ENCODE results near the gene ABRACL.
"Not testable (repeated sequence)": the region's sequence is repeated elsewhere in the genome, so short reads cannot be mapped to it uniquely, and the experiment has no call there.

ABRACL gene

GRCh38 chr6:139028658-139029469 lies at the start of gene ABRACL:
Gene ABRACL, plus strand, starts transcription at chr6:139028745. Its CDS starts 5,416 bp downstream, at chr6:139034161.
- peak in 8 of 14 donors; percentile 35 to 53 (median 42) for DNase-seq

GRCh38 chr6:138979365-138979764 lies 49.2 kb upstream of the ABRACL start:
- no peak for DNase-seq

DNA sequence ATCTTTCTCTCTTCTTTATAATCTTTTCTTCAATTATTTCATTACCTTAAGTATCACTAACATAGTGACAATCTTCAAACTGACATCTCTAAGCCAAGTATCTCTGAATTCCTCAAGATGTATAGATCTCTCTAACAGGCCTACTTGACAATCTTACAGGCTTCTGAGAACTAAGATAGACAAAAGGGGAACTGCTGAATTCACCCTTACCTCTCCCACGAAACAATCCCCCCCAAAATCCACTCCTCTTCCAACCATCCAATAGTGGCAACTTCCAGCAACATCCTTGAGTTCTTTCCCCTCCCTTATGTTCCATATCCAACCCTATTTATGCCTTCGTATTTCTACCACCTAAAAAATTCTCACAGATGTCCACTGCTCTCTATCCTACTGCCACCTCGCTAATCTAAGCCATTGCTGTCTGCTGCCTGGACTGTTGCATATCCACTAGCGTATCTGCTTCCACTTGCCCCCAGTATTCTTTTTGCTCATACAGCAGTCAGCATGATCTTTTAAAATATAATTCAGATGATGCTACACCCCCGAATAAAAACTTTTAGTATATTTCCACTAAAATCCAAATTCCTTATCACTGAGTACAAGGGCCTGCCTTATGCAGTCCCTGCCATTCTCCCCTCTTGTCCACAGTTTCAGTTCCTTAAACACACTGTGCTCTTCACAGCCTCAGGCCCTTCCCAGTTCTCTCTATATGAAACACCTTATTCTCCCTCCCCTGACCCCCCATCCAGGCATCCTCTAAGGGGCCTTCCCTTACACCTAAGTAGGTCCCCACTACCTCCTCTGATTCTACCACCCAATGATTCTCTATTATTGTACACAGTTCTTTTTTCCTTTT lies 48.5 kb upstream of the ABRACL start:
- DNase-seq: no peak

GRCh38 chr6:138981416-138981815 lies 47.1 kb upstream of the ABRACL start:
- DNase-seq: no peak

DNA sequence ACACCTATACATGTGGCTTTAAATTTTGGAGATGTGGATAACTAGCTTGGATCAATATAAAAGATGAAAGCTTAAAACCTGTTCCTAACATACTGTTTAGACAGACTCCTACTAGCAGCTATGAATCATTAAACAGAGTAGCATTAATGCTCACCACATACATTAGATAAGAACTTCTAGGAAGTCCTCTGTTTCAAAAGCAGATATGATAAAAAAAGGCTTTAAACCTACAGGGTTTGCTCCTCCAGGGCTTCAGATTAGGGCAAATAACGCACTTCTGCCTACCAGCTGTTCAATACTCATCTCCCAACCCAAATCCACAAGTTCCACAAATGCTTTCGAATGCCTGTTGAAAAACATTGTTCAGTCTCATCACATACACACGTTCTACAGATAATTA lies 42.0 kb upstream of the ABRACL start:
- DNase-seq: peak in 1 of 14 donors; percentile 5

- peak in 5 of 14 donors; percentile 36 to 65 (median 37) for DNase-seq
These were observed 41.4 kb upstream of the ABRACL start for GRCh38 chr6:138987080-138987642.

DNA sequence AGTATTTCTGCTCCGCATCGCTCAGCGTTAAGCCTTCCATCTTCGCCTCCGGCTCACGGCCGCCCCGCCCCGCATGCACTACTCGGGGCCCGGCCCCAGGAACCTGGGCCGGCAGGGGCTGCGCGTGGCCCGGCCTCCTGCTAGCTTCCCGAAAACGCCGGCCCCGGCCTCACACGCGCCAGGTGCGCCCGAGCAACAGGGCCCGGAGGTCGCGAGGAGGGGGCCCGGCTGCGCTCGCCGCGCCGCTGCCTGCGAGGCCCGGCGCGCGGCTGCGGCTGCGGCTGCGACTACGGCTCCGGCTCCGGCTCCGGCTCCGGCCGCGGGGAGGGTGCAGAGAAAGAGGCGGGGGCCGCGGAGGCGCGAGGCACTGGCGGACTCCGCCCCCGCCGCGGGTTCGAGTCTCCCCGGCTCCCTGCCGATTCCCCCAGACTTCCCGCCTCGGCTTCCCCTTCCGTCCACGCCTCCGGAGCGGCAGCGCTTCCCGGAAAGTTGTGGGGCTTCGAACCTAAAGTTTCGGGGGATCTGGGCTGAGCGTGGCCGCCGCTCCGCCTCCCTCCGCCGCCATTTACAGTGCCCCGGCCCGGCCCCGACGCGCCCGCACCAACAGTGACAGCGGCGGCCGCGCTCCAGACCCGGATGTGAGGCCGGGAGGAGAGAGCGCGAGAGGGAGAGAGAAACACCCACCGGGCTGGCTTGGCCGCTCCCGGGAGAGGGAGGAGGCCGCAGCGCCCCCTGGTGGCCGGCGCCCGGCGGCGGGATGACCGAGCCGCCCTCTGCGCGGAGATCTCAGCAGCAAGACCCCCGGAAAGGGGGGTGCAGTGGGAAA lies 40.7 kb upstream of the ABRACL start, which contains the start of gene REPS1:
REPS1 (minus strand) TSS at position 611 of the 826 bp plus-strand sequence; CDS start at position 40, 571 bp downstream.
- DNase-seq: peak; percentile 35 to 93 (median 79)

GRCh38 chr6:138988469-138988834 lies 40.1 kb upstream of the ABRACL start:
- DNase-seq: no peak

GRCh38 chr6:138989098-138989983 lies 39.2 kb upstream of the ABRACL start:
- DNase-seq: no peak

DNA sequence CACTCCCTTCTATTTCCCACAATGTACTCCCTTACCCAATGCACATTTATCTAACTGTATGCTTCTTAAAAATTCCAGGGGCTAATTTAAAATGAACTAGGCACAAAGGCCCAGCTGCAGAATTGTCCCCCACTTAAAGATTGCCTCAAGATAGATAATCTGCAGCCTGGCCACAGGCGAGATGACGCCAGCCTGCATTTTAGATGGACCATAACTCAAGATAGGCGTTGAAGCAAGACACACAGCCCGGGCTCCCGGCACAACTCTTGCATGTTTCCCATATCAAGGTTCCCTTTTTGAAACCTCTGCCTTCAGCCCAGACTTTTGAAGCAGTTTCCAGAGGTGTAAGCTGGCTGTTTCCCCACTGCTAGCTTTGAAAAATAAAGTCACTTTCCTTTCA lies 37.3 kb upstream of the ABRACL start:
- no peak for DNase-seq

- DNase-seq: not testable (repeated sequence)
These were observed 35.6 kb upstream of the ABRACL start for GRCh38 chr6:138992965-138993364.

DNA sequence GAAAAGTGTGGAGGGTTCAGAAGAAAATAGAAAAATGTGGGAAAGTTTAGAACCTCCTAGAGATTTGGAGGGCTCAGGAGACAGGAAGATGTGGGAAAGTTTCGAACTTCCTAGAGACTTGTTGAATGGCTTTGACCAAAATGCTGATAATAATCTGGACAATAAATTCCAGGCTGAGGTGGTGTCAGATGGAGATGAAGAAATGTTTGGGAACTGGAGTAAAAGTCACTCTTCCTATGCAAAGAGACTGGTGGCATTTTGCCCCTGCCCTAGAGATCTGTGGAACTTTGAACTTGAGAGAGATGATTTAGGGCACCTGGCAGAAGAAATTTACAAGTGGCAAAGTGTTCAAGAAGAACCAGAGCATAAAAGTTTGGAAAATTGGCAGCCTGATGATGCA lies 35.1 kb upstream of the ABRACL start:
- not testable (repeated sequence) for DNase-seq

GRCh38 chr6:138996524-138996923 lies 32.0 kb upstream of the ABRACL start:
- DNase-seq: no peak

- no peak for DNase-seq
These were observed 31.4 kb upstream of the ABRACL start for GRCh38 chr6:138997136-138997535.

DNA sequence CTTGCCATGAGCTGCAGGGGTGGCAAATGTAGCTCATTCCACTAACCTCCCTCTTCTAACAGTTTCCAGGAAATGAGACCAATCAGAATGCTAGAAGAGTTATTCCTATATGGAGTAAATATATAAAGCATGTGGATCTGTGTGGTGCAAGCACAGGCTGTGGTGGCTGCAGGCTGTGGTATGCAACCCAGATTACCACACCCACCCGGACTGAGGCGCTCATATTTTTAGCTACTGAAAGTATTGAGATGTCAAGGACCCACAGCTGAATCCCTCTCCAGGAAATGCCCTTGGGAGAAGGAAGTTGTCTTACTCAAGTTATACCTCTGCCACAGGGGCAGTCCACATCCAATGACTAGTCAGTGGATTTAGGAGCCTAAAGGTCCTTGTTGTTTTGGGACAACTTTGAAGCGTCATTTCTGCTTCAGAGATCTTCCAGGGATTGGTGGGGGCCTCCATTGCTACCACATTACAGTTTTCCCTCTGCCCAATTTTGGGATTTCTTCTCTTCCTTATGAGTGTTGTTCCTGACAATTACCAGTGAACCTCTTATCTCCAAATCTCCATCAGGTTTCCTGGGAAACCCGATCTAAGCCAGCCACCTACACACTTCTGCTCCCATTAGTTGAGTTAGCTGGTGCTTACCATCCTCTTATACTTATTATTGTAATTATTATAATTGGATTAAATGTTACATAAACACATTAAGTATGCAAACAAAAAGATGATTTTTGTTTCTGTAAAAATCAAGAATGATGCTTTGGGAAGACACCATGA lies 28.4 kb upstream of the ABRACL start:
- no peak for DNase-seq

- no peak for DNase-seq
These were observed 24.8 kb upstream of the ABRACL start for GRCh38 chr6:139003751-139004150.

GRCh38 chr6:139006477-139006876 lies 22.1 kb upstream of the ABRACL start:
- no peak for DNase-seq

GRCh38 chr6:139007428-139007827 lies 21.1 kb upstream of the ABRACL start:
- no peak for DNase-seq

- no peak for DNase-seq
These were observed 20.4 kb upstream of the ABRACL start for GRCh38 chr6:139008117-139008516.

- no peak for DNase-seq
These were observed 17.9 kb upstream of the ABRACL start for GRCh38 chr6:139010674-139011073.
